ENCODE results near the gene CYP46A1.

DNA sequence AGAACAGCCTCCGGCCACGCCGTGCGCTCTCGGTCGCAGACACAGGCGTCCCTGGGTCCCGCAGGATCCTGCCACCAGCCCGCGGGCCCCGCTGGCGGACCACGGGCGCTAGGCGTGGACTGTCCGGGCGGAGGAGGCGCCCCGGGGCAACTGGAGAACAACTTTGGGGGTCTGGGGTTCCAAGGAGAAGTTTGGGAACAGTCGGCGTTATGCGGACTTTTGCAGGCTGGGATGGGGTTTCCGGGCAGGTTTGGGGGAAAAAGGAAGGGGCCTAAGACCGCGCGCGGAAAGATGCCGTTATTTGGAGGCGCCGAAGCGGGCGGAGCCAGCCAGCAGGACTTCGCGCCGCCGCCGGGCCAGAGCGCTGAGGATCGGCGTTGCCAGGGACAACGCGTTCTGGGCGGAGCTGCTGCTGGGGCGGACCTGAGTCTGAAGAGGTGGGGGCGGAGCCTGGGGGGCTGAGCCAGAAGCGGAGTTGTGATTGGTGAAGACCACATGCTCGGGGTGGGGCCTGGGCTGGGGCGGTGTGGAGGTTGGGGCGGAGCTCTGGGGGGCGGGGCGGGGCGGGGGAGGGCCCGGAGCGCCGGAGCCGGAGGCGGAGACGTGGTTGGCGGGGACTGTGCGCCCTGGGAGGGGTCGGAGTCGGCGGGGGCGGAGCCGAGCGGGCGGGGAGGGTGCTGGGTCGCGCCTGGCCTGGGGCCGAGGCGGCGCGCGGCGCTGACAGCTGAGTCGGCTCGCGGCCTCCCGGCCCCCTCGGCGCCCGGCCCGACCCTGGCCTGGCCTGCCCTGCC is at the start of gene CYP46A1:
- TF ChIP-seq, protein P1, sequence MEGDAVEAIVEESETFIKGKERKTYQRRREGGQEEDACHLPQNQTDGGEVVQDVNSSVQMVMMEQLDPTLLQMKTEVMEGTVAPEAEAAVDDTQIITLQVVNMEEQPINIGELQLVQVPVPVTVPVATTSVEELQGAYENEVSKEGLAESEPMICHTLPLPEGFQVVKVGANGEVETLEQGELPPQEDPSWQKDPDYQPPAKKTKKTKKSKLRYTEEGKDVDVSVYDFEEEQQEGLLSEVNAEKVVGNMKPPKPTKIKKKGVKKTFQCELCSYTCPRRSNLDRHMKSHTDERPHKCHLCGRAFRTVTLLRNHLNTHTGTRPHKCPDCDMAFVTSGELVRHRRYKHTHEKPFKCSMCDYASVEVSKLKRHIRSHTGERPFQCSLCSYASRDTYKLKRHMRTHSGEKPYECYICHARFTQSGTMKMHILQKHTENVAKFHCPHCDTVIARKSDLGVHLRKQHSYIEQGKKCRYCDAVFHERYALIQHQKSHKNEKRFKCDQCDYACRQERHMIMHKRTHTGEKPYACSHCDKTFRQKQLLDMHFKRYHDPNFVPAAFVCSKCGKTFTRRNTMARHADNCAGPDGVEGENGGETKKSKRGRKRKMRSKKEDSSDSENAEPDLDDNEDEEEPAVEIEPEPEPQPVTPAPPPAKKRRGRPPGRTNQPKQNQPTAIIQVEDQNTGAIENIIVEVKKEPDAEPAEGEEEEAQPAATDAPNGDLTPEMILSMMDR (conservative IDR thresholded peaks at IDR 0.05 in 1 of 2, IDR thresholded peaks at IDR 0.05 in 1 of 2; ENCODE audit: extremely low read depth in 1 of 2, insufficient read depth in 1 of 2, low read depth in 1 of 2, low read length in 2 of 2), result no peak
- TF ChIP-seq EZH2 (IDR thresholded peaks at IDR 0.05; ENCODE audit: borderline replicate concordance, low read length), result no peak

Data from mammary epithelial cell (primary cell).